Activated CD4-positive, CD25-positive, alpha-beta regulatory T cell treated with anti-CD3 and anti-CD28 coated beads, Interleukin-2, amount 50 U/mL, for 24 hours (primary cell): ENCODE measurements around the gene CNKSR1.

ENCODE experiments used
- ATAC-seq, 2 donors: fragments of 150-1000 bp; cut with Tn5 transposase; one replicate each; pipeline ENCODE4 v1.10.0; 2021; ENCODE audit warnings: mild to moderate bottlenecking in 1 of 2, moderate library complexity in 1 of 2

Gene CNKSR1, protein sequence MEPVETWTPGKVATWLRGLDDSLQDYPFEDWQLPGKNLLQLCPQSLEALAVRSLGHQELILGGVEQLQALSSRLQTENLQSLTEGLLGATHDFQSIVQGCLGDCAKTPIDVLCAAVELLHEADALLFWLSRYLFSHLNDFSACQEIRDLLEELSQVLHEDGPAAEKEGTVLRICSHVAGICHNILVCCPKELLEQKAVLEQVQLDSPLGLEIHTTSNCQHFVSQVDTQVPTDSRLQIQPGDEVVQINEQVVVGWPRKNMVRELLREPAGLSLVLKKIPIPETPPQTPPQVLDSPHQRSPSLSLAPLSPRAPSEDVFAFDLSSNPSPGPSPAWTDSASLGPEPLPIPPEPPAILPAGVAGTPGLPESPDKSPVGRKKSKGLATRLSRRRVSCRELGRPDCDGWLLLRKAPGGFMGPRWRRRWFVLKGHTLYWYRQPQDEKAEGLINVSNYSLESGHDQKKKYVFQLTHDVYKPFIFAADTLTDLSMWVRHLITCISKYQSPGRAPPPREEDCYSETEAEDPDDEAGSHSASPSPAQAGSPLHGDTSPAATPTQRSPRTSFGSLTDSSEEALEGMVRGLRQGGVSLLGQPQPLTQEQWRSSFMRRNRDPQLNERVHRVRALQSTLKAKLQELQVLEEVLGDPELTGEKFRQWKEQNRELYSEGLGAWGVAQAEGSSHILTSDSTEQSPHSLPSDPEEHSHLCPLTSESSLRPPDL

DNA sequence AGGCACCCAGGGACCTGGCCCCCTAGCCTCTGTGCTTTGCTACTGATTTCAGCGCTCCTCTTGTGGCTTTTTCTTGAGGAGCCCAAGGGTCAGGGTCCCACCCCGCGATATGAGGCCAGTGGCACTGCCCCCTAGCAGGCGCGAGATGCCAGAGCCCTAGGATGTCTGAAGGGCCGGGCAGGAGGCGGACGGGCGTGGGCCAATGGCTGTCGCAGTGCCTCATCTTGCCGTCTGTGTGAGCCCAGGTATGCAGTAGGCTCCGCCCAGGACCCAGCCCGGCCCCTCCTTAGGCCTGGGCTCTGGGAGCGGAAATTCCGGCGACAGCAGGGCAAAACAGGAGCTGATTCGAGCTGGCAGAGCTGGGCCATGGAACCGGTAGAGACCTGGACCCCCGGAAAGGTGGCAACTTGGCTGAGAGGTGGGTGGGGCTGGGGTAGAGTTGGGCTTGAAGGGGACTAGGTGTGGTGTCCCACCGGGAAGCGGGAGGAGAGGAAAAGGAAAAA is at the start of gene CNKSR1:
CNKSR1 (plus strand) TSS at position 310 of the 503 bp plus-strand sequence; CDS start at position 367, 57 bp downstream.
- peak in 1 of 2 donors; percentile 39 for ATAC-seq

DNA sequence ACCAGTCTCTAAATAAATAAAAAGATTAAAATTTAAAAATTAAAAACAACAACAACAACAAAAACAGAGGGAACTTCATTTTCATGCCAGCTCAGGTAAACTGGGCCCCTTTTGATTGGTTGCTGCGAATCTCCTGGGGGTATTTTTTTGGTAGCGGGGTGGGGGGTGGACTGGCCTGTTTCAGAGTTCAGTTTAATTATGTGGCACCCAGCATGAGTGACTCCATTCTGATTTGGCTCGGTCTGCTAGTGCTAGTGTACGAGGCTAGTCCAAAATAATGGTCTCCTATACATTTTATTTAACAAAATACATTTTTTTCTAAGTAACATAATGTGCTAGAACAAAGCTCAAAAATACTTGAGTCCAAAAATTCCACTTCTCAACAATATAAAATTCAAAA is 47.5 kb upstream of the CNKSR1 start:
- ATAC-seq, result no peak

DNA sequence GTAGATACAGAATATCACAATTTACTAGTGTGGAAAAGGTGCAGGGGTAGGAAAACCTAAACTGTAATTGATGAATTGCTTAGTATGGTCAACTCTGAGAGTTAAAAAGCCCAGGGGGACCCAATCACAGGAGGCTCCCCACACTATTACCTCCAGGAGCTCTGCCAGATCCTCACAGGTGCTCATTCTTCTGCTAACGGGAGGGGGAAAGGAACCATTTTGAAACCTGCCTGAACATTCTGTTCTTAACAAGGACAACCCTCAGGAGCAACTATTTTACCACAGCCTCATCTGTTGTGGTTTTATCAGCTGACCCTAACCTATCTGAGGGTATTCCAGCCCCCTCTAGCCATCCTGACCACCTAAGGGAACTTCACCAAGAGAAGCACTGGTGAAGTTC is 46.6 kb upstream of the CNKSR1 start:
- ATAC-seq, result no peak

DNA sequence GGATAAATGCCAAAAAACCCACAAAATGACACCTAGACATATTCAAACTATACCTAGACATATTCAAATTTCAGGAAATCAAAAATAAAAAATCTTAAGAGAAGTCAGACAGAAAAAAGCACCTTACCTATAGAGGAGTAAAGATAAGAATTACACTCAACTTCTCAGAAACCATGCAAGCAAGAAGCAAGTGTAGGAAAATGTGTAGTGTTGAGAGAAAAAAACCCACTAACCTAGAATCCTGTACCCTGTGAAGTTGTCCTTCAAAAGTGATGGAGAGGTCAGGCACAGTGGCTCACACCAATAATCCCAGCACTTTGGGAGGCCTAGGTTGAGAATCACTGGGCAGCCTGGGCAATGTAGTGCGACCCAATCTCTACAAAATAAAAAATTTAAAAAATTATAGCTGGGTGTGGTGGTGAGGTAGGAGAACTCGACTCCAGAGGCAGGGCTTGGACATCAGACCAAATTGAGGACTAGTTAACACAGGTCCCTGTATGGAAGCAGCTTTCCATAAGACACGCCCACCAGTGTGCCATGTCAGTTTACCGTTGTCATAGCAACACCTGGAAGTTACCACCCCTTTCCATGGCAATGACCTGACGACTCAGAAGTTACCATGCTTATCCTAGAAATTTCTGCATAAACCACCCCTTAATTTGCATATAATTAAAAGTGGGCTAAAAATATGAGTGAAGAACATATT is 45.0 kb upstream of the CNKSR1 start:
- ATAC-seq, result no peak

DNA sequence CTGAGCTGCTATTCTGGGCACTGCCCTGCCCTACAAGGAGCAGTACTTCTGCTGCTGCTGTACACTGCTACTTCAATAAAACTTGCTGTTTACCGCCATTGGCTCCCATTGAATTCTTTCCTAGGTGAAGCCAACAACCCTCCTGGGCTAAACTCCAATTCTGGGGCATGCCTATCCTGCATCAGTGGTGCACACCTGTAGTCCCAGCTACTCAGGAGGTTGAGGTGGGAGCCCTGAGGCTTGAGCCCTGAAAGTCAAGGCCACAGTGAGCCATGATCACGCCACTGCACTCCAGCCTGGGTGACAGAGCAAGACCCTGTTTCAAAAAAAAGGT is 44.5 kb upstream of the CNKSR1 start:
- no peak for ATAC-seq

DNA sequence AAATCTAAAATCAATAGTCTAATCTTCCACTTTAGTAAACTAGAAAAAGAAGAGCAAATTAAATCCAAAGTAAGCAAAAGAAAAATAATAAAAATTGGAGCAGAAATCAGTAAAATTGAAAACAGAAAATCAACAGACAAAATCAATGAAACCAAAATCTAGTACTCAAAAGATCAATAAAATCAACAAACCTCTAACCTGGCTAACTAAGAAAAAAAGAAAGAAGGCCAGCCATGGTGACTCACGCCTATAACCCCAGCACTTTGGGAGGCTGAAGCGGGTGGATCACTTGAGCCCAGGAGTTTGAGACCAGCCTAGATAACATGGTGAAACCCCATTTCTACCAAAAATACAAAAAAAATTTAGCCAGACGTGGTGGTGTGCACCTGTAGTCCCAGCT is 42.8 kb upstream of the CNKSR1 start:
- no peak for ATAC-seq

DNA sequence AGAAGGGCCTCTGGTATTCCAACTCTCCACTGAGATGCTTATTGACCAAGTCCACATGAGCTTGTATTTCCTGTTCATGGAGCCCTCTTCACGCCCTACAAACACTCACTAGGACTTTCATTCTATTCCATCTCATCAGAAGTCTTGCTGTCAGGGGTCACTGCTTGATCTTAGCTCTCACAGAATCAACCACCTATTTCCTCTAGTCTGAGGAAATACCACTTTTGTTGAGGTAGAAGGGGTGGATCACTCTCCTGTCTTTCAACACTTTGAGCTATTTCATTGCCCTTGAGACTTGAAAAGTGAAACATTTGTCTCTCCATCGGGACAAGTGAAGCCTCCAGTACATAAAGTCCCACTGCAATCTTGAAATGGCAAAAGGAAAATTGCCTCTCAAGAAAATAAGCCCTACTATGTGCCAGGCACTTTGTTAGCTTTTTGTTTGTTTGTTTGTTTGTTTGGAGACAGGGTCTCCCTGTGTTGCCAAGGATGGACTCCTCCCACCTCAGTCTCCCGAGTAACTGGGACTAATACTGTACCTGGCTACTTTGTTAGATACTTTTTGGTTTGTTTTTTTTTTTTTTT is 38.2 kb upstream of the CNKSR1 start:
- peak in 1 of 2 donors; percentile 30 for ATAC-seq

DNA sequence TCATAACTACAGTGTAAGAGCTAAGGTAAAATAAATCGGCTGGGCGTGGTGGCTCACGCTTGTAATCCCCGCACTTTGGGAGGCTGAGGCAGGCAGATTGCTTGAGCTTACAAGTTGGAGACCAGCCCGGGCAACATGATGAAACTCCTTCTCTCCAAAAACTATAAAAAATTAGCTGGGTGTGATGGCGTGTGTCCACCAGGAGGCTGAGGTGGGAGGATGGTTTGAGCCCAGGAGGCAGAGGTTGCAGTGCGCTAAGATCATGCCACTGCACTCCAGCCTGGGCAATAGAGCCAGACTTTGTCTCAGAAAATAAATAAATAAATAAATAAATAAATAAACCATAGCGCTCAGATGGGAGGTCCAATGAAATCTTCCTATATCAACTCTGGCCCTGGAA is 35.1 kb upstream of the CNKSR1 start:
- no peak for ATAC-seq

DNA sequence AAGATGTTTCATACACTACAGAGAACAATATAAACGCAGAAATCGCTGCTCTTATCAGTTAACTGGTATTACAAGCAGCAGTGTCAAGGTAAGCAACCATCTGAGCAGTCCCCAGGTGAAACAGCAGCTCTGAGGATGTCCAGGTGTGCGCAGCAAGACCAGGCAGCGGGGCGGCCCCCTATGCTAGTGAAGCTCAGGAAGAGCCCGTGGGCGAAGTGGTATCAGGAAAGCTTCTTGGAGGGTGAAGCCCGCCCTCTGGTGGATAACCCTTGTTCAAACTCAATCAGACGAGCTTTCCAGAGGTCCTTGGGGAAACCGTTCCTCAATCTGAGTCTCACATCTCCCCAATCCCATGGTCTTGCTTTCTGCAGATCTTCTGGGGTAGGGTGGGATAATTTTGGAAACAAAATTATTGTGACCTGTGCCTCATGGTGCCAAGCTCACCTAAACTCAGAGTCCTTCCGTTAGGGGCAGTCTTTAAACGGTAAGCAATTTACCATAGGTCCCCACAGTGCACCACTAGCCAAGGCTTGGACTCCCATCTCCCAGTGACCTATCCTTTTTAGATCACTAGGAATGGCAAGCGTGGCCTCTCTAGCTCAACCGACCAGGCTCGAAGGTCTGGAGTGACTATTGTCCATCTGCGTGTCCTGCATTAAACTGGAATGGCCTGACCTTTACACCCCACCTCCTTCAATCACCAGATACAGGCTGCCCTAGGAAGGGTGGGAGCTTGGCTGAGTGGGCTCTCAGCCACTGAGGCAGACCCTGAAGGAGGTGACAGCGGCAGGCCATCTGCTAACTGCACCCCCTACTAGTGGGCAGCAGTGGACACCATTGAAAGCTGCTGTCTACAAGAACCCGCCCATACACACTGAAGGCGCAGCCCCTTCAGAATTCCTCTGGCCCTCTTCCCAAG is 32.0 kb upstream of the CNKSR1 start:
- peak; percentile 67 to 92 for ATAC-seq

DNA sequence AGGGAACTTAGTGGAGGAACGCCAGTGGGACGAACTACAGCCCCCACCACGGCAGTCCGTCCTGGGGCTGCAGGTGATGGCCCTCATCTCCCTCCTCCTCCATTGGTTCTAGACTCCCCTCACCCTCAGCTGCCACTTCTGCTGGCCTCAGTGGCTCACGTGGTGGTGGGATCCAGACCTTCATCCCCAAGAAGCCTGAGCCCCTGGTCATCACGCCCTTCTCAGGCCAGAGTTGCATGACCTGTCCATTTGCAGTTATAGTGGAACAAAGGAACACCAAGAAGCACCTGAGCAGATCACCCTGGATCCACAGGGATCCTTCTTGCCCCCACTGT is 31.4 kb upstream of the CNKSR1 start:
- no peak for ATAC-seq

DNA sequence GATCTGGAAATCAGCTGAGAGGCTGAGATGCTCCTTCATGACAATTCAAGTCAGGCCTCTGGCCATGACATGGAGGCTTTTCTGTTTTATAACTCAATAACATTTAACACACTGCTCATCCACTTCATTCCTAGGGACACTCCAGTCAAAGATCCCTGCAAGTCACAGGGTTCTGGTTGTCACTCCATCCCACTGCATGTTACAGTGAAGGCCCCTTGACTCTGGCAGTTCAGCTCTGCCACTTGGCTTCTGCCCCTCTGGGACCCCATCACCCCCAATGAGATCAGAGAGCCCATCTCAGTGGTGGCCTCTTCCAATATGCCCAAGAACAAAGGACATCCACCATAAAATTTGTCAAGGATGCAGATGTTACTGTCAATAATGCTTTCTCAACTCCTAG is 28.4 kb upstream of the CNKSR1 start:
- no peak for ATAC-seq

DNA sequence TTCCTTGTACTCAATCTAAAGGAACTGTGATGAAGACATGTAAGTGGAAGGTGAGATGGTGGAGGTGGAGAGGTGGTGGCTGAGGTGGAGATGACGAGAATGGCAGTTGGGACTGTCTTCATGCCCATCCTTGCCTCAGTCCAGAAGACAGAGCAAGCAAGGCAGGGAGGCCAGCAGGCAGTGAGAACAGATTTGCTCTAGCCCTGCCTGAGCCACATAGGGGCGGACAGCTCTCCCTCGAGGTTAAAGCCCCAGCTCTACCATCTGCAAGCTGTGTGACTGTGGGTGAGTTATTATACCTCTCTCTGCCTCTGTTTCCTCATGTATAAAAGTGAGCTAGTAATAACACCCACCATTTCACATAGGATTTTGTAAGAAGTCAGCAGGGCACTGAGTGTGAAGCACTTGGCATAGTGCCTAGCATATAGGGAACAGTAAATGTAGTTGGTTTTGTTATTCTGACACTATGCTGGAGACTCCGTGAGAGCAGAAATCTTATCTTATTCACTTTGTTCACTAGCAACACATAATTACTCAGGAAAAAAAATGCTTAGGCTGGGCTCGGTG is 23.2 kb upstream of the CNKSR1 start:
- ATAC-seq, result no peak

DNA sequence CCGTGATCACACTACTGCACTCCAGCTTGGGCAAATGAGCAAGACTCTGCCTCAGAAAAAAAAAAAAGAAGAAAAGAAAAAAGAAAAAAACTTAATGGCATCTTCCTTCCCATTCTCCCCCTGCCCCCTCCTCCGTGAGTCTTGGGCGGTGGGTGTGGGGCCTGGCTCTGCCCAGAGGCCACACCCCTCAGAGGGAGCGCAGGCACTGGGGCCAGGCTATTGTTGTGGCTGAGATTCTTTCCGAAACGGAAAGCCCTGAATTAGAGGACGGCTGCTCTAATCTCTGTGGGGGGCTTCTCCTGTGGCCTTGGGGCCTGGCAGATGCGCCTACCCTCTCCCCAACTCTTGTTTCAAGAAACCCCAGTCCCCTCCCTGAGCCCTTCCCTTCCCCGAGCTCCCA is 22.5 kb upstream of the CNKSR1 start:
- ATAC-seq, result no peak

DNA sequence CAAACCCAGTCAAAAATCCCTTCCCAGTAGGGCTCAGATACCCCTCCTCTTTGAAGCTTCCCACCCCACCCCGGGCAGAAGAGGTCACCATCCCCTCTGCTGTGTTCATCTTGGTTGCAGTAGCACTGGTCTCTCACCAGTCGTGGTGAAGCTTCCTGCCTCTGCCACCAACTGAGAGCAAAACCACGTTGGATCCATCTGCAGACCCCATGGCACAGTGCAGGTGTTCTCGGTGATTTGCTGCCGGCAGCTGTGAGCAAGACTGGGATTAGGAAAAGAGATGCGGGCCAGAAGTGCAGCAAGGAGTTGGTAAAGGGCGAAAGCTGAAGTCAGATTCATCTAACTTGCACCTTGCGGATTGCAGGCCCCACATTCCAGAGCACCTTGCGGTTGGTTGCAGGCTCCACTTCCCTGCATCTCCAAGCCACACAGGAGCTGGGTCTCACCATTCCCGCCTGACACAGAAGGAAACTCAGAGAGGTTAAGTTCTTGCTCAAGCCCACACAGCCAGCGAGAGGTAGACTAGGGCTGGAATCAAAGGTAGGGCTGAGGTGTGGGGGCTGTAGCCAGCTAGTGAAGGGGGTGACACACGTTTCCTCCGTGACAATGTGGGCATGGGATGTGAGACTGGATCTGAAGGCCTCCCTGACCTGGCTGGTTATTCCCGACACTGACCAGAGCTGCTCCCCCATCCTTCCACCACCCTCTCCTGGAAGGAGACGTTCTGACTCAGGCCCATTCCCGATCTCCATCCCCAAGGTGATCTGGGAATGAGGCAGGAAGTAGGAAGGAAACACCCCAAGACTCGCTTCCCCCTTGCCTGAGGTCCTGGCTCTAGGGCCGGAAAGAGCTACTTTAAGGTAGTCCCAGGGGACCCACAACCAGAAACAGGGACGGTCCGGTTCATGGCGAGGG is 21.7 kb upstream of the CNKSR1 start:
- ATAC-seq, result no peak

DNA sequence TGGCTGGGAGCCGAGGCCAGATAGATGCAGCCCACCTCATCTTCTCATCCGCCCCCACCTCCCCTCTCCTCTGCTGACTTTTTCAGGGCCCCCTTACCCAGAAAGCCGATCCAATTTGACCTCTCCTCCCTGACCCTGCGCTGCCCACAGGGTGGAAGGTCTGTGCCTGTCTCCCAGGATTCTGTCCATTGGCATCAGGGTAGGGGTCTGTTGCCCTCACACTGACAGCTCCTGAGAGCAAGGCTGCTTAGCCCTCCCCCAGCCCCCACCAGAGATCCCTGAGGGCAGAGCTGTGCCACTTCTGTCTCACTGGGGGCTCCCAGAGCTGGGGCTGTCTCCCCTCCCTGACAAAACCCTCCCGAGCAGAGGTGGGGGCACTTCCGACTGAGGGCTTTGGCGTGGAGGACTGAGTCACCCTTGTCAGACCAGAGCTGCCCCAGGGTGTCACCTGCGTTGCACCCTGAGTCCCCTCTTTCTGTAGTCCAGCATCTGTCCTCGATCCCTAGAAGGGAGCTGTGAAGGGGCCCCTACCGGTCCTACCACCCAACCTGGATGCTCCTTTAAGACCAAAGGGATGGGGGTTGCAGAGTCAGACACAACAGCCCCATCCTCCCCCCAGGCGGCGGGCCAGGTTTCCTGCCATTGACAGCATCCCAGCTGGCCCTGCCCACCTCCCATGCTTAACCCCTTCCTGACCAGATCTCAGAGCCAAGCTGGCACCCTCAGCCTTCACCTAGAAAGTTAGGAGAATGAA is 20.8 kb upstream of the CNKSR1 start:
- no peak for ATAC-seq

DNA sequence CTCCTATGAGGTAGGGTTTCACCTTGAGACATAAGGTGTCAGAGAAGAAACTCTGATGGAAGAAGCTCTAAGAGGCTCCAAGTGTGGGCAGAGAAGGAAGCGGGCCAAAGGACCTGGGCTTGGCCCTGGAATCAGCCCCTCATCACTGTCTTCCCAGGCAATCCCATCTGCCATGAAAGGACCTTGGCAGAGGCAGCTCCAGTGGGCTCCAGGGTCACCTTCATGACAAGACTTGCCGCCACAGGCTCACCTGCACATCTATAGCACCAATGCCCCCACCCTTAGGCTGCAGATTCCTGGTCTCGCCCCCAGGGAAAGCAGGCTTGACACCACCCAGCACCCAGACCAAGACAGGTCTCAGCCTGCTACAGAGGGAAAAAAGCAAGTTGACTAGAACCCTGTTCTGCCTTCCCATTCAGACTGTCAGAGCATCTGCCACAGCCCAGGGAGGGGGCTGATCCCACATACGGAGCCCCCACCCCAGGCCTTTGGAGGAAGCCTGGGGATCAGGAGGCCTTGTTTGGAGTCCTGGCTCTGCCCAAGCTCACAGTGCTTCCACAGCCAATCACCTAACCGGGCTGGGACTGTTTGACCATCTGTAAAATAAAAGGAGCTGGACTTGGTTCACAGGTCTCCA is 18.9 kb upstream of the CNKSR1 start:
- ATAC-seq, result no peak

DNA sequence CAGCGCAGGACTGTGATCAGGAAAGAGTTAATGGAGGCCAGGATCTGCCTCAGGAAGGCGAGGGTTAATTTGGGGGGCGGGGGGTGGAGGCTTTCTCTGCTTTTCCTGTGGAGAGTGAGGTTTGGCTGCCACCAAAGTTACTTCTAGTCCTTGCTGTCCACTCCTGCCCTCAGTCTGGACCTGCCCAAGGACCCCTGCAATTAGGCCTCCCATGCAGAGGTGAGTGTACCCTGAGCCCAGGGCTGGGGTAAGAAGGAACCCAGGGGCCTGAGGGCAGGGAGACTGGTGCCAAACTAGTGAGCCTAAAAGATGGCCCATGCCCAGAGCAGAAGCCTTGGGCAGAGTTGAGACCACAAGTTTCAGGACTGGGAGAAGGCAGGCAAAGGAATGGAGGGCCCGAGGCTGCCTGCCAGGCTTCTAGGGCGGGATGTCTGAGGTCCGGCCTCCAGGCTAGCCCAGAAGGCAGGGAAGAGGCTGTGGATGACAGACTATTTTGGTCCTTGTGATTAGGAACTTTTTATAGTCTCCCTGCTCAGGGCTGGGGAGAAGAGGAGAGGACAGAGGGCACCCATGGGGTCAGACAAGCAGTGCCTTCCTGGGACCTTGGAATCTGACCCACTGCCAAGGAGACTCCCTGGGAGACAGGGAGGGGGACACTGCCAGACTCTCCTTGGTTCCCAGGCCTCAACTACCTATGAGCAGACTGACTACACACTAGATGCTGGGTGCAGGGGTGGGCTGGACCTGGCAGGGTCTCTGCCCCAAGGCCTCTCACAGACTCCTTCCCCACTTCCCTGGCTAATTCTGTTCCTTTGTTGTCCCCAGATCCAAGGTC is 18.2 kb upstream of the CNKSR1 start, which contains the start of gene FAM110D:
FAM110D (plus strand) TSS at position 172 of the 835 bp plus-strand sequence. CDS start 2,213 bp downstream, outside the sequence.
- ATAC-seq, result no peak

DNA sequence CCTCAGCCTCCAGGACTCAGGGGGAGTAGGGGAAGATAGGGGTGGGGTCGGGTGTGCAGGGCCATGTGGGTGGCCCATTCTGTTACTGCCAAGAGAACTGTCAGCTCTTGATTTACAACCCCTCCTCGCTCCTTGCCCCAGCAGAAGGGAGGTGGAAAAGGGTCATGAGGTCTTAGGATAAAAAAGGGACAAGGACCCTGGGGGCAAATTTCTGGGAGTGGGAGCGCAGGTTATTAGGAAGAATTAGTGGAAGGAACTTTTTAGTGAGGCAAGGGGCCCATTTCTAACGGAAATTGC is 17.6 kb upstream of the CNKSR1 start:
- no peak for ATAC-seq
